GM21528 (cell line): Measurements from ENCODE around the gene PLD1.

ENCODE experiments used
- ATAC-seq: cut with Tn5 transposase; IDR thresholded peaks from one replicate; pipeline ENCODE4 v1.9.1; 2021; ENCODE audit warnings: mild to moderate bottlenecking, moderate library complexity; ENCODE audit not compliant: unreplicated experiment, low FRiP score

PLD1 gene

DNA sequence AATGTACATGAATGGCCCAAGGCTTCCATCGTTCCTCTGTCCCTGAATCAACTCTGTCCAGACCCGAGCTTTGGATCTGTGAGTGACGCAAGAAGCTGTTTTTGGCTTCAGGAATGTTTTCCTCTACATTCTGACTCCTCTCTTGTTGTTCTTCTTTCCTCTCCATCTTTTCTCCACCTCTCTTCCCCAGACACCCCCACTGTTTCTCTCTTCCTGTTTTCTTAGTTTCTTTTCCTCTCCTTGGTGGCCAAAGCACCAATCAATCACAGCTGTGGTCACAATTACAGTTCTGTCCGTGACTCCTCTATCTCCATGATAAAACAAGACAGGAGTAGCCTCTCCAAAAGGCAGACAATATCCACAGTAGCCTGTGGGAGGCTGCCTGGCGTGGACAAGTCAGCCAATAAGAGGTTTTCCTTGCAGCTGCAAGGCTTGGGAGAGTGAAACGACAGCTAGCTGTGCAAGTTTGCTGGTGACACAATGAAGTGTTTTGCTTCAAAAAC lies 28.0 kb upstream of the PLD1 start:
- no peak for ATAC-seq

DNA sequence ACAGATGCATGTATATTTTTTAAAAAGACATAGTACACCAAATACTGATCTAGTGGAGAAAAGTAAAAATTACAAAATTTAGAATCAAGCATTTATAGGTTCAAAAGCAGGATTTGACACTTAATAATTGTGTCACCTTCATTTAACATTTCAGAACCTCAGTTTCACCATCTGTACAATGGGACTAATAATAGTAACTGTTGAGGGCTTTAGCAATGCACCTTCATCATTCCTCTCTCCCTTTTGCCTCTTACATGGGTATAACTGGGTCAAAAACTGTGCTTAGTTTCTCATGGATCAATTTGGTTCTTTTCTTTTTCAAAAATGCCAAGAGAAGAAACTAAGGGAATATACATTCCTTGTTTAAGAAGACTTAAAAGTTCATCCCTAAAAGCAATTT lies 27.4 kb upstream of the PLD1 start:
- no peak for ATAC-seq

DNA sequence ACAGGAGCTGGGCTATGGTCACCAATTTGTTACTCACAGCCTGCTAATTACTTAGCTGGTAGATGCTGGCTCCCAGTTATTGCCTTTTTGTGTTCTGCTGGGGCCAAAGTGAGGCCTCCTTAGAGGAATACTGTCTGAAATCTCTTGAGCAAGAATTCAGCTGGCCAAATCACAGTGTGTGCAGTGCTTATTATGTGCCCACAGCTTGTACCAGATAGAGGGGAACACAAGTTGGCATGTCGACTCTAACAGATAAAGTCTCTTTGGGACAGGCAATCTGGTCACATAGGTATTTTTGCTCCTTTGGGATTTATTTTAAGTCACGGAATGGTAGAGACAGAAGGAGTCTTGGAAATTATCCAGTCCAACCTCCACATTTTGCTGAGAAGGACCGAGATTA lies 26.6 kb upstream of the PLD1 start:
- ATAC-seq, result no peak

DNA sequence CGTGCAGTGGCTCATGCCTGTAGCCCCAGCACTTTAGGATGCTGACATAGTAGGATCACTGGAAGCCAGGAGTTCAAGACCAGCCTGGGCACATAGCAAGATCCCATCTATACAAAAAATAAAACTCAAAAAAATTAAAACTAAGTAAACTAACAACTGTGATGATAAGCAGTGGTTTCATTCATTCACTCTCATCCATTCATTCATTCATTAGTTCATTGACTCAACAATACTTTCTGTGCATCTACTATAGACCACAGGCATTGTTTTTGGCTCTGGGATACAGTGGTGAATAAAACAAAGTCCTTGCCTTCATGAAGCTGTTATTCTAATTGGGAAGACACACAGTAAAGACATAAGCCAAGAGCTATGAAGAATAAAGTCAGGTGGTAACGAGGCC lies 25.3 kb upstream of the PLD1 start:
- no peak for ATAC-seq

DNA sequence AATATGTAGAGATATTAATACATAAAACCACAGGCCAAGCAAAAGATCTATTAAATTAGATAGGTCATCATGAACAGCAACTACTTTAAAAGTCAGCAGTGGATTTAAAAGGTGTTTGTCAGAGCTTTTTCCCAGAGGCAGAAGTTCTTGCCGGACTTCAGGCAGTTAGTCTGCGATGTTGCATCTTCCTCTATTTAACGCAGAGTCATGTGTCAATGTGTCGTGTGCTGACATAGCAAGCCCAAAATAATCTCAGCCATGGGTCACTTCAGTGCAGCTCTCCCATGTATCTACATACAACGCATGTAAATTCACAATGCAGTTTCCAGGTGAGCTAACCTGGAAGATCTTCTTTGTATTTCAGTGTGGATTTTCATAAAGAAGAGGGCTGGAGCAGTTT lies 24.8 kb upstream of the PLD1 start:
- no peak for ATAC-seq

DNA sequence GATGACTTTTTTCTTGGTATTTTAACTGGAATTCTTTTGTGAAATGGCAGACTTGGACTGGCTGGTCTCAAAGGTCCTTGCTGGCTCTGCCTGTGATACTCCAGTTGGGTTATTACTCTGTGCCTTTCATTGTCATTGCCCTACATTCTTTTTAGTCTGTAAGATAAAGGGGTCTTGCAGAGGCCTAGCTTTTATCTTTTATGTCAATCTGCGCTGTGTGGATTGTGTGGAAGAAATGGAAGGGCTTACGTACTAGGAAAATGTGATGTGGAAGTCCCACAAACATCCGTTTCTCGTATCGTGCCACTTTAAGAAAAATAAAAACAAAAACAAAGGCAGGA lies 24.1 kb upstream of the PLD1 start:
- ATAC-seq, result no peak

DNA sequence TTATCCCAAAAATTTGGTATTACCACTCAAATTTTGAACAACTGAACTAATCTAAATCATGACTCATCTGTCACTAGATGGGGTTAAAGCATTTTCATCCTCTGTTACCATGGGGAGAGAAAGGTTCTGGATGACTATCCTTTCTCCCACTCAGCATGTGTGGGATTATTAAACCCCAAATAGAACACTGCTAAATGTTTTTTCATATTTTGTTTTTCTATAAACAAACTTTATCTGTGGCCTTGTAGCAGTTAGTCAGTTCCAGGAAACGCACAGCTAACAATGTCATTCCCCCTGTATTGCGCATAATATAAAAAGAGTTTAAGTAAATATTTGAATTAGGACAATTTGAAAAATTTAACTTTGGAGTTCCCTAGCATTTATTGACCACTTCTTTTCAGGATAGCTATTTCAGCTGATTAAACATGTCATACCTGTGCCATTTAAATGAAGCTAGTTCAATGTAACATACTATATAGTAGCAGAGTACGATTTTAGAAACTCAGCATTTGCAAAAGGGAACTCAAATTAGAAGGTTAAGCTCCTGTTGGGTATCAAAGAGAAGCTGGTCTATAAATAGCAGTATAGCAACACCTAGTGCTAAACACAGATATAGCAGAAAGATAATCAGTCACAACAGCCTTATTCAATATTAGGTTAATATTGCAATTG lies 23.6 kb upstream of the PLD1 start:
- no peak for ATAC-seq

DNA sequence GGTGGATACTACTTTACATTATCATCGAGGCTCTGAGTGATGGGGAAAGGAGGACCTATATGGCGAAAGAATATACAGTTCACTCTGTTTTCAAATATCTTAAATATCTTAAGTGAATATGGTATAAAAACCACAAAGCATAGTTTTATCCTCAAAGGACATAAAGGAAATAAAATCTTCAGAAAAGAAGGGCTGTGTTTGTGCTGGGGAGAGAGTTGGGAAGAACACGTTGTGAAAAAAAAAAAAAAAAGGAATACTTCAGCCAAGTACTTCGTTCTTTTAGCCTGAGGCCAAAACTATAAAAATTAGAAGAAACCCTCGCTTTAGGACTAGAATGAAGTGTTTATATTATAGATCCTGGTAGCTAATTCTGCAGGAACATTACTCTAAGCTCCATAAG lies 22.7 kb upstream of the PLD1 start:
- ATAC-seq, result no peak

DNA sequence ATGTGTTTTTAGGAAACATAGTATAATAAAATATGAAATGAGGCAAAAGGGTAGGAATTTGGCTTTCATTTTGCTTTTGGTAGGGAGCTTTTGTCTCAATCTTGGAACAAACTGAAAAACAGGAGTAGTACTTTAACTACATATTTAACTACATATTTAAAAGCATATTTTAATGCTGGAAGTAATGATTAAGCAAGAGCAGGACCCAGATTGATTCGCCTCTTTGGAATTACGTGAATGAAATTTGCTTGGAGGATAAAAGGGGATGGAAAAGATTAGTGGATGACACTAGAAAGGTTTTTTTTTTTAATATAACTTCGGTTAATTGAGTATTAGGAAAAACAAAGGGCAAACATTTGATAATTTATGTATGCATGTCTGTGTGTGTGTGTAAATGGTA lies 21.7 kb upstream of the PLD1 start:
- no peak for ATAC-seq

DNA sequence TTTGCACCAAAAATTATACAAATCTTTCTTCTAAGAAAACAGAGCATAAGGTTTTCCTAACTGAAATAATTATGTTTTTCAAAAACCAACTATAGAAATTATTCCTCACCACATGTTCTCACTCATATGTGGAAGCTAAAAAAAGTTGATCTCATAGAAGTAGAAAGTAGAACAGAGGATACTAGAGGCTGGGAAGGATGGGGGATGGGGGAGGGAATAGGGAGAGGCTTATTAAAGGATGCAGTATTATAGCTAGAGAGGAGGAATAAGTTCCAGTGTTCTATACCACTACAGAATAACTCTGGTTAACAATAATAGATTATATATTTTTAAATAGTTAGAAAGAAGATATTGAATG lies 20.2 kb upstream of the PLD1 start:
- no peak for ATAC-seq

DNA sequence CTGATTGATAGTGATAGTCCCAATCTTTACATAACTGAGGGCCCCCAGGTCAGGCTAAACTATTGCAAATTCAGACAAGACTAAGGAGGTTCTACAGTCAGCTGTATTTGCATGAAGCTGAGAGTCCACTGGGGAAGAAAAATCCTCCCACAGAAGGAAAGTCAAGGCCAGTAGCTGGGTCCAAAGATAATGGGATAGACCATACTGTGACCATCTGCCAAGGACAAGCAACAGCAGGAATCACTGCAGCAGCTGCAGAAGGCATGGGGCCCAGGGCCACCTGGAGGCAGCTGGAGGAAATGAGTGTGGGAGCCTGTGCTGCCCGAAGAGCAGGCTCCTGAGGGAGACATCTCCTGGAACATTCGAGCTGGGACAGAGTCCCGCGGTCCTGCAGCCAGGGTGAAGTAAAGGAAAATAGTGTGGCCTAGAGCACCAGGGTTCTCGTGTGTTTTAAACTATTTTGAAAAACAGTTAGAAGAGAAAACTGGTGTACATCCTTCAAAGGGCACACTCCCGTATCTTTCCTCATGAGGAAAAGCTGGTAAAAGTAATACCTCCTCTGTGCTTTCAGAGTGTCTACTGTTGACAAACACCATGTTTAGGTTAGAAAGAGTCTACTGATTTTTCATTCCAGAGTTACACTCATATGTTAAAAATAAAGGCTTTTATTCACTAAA lies 19.7 kb upstream of the PLD1 start:
- ATAC-seq, result no peak

DNA sequence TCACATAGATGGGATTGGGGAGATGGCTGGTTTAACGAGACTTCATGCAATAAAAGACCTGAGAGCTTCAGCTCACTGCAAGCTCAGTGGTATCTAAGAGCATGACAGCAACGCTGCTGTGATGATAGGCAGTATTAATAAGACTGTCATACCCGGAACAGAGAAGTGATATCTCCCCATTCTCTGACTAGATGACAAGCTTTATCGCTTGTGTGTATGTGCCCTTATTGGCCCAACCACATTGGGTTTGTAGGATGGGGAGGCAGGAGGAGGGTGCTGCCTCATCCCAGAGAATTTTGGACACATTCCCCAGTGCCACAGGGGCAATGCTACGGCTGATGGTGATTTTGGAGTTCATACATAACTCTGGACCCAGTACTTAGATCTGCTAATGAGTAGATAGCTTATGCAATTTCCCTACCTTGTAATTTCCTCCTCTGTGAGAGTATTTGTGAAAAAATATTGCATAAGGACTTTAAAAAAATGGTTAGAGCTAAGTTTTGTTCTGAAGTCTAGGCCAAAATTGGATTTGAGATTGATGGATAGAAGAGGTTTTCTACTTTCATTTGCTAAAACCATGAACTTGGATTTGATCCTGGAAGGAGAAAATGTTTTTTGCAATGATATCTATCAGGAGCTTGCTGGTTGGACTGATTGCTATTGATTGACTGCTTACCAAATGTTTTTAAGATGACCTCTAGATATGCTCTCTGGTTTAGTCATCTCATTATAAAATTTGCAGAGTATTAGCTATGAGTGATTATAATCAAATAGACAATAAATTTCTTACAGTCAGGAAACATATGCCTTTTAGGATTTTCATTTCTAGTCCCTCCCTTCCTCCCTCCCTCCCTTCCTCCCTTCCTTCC lies 18.9 kb upstream of the PLD1 start:
- no peak for ATAC-seq

DNA sequence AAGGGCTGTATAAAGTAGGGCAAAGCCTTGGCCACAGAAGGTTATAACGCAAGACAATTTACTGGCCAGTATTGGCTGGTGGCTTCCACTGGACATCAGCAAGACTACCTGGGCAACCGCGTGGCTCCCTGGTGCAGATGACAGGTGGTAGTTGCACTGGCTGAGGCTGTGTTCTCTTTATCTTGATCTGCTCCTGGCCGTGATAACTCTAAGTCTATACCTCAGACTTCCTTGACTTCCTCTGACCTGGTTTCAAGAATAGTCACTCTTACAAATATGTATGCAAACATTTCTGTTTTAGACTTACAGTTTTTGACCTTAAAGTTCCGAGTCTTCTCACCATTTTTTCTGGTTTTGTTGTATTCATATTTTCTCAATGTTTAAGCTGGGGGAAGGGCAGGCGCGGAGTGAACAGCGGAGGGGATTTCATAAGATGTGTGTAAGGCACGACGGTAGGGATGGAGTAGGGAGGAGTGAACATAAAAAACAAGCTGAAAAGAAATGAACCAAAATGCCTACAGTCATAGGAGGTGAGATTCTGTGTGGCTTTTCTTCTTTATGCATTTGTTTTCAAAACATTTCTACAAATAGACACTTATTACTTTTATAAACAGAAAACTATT lies 17.7 kb upstream of the PLD1 start:
- ATAC-seq, result no peak

DNA sequence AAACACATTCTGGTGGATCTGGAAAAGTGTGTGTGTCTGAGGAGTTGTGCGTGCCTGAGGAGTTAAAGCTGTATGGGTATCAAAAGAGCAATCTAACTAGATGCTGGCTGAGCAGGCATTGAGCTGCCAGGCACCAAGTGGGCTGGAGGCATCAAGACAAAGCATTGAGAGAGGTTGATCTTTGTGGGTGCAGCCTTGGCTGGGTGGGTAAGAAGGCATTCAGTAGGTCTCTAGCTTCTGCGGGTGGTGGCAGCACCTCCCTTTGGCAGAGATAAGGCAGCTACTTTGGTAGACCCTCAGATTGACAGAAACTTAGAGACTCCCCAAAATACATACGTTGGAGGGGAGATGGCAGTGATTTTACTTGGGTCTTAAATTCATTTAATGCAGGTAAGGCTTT lies 17.1 kb upstream of the PLD1 start:
- no peak for ATAC-seq

DNA sequence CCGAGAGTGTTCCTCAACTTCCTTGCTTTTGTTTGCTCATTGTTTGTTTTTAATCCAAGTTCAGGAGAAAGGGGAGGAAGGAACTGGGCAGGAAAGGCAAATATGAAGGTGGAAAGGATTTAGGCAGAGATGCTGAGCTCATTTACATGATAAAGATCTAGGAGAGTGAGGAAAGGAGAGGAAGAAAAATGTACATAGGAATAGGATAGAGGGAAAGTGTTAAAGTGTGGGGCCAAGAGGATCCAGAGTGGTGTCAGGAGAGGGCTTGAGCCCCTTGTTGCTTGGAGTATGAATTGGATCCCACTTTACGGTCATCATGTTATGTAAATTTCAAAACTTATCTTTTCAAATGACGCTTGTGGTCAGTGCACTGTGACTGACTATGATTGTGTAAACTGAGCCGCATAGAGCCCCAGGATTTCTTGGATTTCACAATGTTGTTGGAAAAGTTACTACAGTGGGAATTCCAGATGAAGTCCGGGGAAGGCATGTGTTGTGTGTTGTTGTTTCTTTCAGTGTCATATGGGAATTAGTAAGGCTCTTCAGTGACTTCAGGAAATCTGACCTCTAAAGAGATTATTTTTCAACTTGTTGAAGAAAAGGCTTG lies 15.0 kb upstream of the PLD1 start:
- no peak for ATAC-seq

DNA sequence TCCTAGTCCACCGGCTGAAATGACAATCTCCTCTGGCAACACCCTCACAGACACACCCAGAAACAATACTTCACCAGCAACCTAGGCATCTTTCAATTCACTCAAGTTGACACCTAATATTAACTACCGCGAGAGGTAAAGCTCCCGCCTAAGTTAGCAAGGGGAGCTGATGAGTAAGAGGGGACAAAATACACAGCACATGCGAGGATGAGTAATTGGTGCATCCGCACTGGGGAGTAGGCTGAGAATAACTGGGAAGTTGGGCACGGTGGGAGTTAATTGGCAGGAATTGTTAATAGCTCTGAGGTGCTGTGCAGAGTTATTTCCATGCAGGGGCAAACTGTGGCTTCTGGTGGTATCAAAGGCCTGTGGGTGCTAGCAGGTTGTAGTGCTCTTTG lies 14.5 kb upstream of the PLD1 start:
- ATAC-seq, result no peak

DNA sequence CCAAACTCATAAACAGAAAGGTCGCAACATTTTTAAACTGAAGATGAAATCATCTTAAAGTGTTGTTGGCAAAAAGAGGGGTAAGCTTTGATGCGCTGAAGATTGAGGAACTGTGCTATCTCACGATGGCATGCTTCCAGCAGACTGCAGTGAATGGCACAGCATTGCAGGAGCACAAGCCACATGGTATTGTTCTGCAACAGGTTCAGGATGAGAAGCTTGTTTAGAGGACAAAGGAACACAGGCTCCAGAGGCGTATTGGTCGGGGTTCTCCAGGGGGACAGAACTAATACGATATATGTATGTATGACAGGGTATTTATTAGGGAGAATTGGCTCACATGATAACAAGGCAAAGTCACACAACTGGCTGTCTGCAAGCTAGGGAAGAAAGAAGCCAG lies 13.8 kb upstream of the PLD1 start:
- no peak for ATAC-seq

DNA sequence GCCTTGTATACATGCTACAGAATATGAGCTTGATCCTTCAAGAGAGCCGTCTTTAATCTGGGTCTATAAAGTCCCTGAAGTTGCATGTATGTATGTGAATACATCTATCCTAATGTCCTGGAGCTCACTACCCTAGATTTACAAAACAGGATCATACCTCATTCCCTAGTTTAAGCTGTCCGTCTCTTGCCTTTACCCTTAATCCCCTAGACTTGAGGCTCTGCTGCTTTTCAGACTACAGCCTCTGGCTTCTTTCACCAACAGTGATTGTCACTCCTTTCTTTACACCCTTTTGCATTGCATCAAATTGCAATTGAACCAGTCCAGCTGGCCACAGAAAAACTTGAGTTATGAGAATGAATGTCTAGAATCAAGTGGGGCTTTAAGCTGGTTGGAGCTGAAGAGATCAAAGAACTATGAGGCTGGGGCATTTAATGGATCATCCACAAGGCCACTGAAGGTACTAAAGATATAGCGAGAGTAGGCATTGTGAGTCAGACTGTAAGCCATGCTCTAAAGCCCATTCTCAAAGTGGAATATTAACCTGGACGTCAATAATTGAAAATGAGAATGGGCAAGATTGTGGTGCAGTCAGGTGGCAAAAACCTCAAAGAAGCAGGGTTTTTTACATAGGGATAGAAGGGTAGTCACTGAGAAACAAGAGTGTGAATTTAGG lies 12.3 kb upstream of the PLD1 start:
- ATAC-seq, result no peak

DNA sequence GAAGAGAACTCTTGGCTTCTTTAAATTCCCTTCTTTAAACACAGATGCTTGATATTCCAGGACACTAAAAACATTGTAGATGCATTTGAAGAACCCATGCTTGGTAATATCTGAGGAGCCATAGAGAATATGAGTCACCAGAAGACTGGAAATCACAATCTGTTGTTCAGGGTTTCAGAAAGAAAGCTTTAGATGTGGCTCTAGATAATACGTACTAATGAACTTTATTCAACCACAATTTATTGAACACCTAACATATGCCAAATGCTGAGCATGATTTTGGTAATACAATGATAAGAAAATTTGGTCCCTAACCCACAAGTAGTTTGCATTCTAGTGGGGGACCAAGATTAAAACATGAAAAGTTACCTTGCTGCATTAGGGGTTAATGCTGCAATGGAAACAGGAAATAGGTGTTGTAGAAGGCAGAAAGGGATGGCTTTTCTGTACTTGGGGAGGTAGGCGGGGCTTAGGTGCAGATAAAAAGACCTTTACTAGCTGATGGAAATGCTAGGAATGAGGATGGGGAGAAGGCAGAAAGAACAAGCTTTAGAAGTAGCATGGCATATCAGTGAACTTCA lies 11.6 kb upstream of the PLD1 start:
- ATAC-seq, result no peak

DNA sequence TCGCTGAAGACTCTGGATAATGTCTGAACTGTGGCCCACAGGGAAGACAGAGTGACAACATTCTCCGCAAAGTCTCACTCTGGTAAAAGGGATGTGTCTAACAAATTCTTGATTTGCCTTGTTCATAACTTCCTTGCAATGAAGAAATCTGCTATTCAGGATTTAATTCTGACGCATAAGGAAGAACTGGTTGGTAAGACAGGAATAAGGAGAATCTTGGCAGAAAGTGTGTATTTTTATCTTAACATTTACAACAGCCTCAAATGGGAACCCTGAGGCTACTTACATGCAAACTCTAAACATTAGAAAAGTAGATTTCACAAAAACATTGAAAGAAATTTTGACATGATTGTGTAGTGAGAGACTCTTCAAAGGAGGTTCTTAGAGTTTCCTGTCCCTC lies 10.8 kb upstream of the PLD1 start:
- ATAC-seq, result no peak
